PFSK-1 (cell line): Measurements from ENCODE around the gene SCO2.

Experiments
- POLR2AphosphoS5 ChIP-seq: IDR thresholded peaks from 2 replicates; pipeline ENCODE4 v1.6.1; 2012; ENCODE audit warnings: low read depth, mild to moderate bottlenecking, control low read depth, low read length, moderate library complexity
- TAF1 ChIP-seq: IDR thresholded peaks from 2 replicates; pipeline ENCODE4 v1.6.1; 2012; ENCODE audit warnings: low read length, control low read depth, borderline replicate concordance; ENCODE audit not compliant: insufficient read depth
- TF ChIP-seq, protein P1 (sequence below), 2 experiments: IDR thresholded peaks; 2 replicates each; pipeline versions ENCODE4 v1.6.1 to v1.8.0; 2011 to 2012; ENCODE audit warnings: low read depth in 2 of 2, low read length in 2 of 2, control low read depth in 1 of 2, inconsistent platforms in 1 of 2, mild to moderate bottlenecking in 1 of 2, moderate library complexity in 1 of 2; ENCODE audit not compliant: insufficient read depth in 1 of 2

DNA sequence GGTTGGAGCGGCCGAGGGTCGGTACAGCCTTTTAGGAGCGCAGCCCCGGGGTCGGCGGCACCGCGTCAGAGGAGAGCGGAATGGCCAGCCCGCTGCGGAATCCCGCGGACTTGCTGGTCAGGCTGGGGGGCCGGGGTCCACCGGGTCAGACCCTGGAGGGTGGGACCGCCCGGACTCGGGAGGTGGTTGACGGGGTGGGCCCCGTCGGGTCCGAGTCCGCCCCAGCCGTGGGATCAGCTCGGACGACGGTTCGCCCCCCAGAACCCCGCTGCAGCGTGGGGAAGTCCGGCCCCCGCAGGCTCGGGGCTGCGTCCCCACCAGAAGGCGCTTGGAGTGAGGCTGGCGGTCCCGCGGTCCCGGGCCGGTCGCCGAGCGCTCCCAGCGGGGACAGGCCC, 44.4 kb downstream of the SCO2 start:
- TF ChIP-seq POLR2AphosphoS5 = no peak
- TF ChIP-seq, protein P1, sequence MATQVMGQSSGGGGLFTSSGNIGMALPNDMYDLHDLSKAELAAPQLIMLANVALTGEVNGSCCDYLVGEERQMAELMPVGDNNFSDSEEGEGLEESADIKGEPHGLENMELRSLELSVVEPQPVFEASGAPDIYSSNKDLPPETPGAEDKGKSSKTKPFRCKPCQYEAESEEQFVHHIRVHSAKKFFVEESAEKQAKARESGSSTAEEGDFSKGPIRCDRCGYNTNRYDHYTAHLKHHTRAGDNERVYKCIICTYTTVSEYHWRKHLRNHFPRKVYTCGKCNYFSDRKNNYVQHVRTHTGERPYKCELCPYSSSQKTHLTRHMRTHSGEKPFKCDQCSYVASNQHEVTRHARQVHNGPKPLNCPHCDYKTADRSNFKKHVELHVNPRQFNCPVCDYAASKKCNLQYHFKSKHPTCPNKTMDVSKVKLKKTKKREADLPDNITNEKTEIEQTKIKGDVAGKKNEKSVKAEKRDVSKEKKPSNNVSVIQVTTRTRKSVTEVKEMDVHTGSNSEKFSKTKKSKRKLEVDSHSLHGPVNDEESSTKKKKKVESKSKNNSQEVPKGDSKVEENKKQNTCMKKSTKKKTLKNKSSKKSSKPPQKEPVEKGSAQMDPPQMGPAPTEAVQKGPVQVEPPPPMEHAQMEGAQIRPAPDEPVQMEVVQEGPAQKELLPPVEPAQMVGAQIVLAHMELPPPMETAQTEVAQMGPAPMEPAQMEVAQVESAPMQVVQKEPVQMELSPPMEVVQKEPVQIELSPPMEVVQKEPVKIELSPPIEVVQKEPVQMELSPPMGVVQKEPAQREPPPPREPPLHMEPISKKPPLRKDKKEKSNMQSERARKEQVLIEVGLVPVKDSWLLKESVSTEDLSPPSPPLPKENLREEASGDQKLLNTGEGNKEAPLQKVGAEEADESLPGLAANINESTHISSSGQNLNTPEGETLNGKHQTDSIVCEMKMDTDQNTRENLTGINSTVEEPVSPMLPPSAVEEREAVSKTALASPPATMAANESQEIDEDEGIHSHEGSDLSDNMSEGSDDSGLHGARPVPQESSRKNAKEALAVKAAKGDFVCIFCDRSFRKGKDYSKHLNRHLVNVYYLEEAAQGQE (IDR thresholded peaks at IDR 0.05; ENCODE audit: insufficient read depth in 1 of 2, low read depth in 2 of 2, low read length in 2 of 2) = no peak
- TF ChIP-seq TAF1 = no peak
